ENCODE measurements around the gene NR2F2. TPM values are rescaled to one million over a fixed set of nuclear protein-coding genes. Genes with fewer than 3 reads are reported as not detected.
"Not testable (repeated sequence)": the region's sequence is repeated elsewhere in the genome, so short reads cannot be mapped to it uniquely, and the experiment has no call there.

The NR2F2 gene
- total RNA-seq, 5 donors from 2014 or later (not counting 1 experiment from before 2014, with no cell fraction given), result 0.32 to 0.53 (median 0.38) TPM; not detected in 2

DNA sequence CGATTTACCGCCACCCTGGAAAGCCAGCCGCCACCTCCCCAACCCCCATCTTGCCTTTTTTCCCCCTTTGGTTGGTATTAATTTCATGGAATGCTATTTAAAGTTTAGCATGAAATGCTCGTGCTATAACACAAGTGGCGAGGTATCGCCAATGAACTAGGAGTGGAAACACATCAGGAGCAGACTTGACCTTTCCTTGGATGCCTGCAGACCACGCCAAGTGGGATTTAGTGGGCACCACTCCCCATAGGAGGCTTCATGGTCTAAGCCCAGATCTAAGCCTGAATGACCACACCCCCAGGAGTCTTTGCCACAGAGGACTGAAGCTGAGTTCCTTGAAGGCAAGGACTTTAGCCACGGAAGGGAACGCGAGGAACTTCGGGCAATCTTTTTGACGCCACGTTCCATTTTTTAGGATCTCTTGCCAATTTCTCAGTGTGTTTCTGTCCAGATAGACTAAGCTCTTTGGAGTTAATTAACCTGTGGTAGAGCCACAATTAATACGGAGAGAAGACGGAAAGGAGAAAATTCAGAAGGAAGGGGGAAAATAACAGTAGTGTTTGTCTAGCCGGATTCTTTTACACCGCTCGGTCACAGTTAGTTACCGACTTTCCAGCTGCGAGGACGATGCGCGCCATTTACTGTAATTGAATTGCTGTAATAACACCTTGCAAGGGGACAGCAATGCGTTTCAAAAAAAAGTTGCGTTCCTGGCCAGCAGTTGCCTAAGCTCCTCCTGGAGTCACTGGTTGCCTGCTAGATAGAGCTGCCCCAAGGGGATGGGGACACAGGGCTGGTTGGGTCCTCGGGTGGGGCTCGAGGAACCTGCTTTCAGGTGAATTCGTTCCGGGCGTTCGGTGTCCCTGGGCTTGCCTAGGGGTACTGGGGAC lies 37.1 kb downstream of the NR2F2 start:
- DNase-seq (no peak), ATAC-seq (replicated peaks in 1 of 4) (no peak)
- Mint-ChIP-seq H3K4me1 (peaks cover 0 to under 1% (median 0%) of the 10 kb centered on the region in 3 donors), H3K27ac (no peak overlapping the region), H3K4me3 (no peak overlapping the region), H3K27me3 (peaks cover 67 to 85% of the 10 kb centered on the region in 2 donors), H3K36me3 (peaks cover 3% of the 10 kb centered on the region), H3K9me3 (peaks cover 0 to 4% (median 3%) of the 10 kb centered on the region in 3 donors)
- no peaks in the 10 kb centered on the region for H3K4me1 ChIP-seq (ENCODE audit: control insufficient read depth in 1 of 2, extremely low read depth in 1 of 2, insufficient read depth in 2 of 2, low read length in 2 of 2)
- no peak overlapping the region for H3K4me3 ChIP-seq (ENCODE audit: control insufficient read depth in 1 of 2, extremely low read depth in 1 of 2, low read length in 1 of 2)
- H3K27me3 ChIP-seq (replicated peaks in 1 of 2; ENCODE audit: control insufficient read depth in 2 of 2, extremely low read depth in 1 of 2, insufficient read depth in 2 of 2, low read length in 1 of 2), result peaks cover 27 to 78% of the 10 kb centered on the region in 2 experiments
- H3K9me3 ChIP-seq, result no peaks in the 10 kb centered on the region
- ChIA-PET POLR2A (no interaction called here), CTCF (no interaction called here)
- H3K27ac ChIP-seq (ENCODE audit: low read length), result no peak overlapping the region
- no peaks in the 10 kb centered on the region for H3K36me3 ChIP-seq (ENCODE audit: control insufficient read depth in 2 of 2, extremely low read depth in 1 of 2, insufficient read depth in 1 of 2, low read length in 1 of 2)
- WGBS (ENCODE audit: insufficient coverage), result 11% methylated on average over 28 of the region's 31 CpGs

DNA sequence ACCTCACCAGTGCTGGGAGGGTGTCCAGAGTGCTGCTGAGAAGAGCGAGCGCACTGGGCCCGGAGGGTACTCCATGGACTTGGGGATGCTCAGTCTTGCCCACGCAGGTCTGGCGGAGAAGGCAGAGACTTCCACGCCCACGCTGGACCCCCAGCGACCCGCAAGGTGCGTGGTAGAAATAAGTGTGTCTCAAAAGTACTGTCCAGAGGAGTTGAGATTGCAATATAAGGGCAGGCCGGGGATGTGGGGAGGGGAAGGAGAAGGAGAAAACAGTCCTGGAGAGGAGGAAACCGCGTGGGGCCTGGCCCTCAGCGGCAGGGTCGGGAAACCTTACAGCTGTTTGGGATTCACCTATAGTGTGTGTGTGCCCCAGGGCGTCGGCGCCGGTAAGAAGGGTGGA lies 38.9 kb downstream of the NR2F2 start:
- CTCF ChIA-PET, result interaction anchor here in 1 of 2 donors (0.6 kb wide), 1 partner anchor 1914 kb away, joined by 3 read pairs; no protein-coding TSS in a partner anchor
- Histone ChIP-seq H3K27me3 (replicated peaks in 1 of 2; ENCODE audit: control insufficient read depth in 2 of 2, extremely low read depth in 1 of 2, insufficient read depth in 2 of 2, low read length in 1 of 2) (peaks cover 20 to 69% of the 10 kb centered on the region in 2 experiments), H3K9me3 (no peaks in the 10 kb centered on the region)

DNA sequence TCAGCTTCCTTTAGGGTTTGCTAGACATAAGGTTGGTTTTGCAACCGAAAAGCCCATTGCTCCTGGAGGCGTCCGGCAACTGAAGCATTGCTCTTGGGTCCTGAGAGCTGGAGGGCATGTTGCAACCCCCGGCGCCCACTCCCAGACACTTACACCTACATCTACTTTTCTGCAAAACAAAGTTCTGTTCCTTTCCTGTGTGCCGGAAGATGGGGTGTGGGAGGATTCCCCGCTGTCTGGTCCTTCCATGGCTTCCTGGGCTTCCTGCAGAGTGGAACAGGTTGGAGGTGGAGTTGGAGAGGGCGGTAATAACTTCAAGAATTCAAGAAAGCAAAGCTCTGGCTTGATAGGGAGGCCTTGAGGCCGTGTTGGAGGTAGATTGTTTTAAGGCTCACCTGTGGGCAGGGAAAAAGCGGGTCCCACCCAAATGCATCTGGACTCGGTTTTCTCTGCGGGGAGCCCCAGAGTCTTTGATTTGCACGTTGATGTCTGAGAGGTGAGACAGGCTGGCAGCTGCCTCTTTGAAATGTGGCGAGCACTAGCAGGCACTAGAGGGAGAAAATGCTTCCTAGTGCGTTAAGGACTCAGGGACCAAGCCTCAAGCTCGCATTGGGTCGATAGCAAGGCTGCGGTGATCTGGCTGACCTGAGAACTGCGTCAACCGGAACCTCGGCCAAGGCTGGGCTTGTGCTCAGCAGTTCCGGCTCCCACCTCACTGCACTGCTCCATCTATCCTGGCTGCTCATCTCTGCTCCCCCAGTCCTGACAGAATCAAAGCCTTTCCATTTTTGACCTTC lies 39.5 kb downstream of the NR2F2 start:
- Histone ChIP-seq H3K4me3 (ENCODE audit: control insufficient read depth in 1 of 2, extremely low read depth in 1 of 2, low read length in 1 of 2) (no peak overlapping the region), H3K9me3 (no peaks in the 10 kb centered on the region), H3K27ac (ENCODE audit: low read length) (no peak overlapping the region), H3K27me3 (replicated peaks in 1 of 2; ENCODE audit: control insufficient read depth in 2 of 2, extremely low read depth in 1 of 2, insufficient read depth in 2 of 2, low read length in 1 of 2) (peaks cover 19 to 69% of the 10 kb centered on the region in 2 experiments), H3K36me3 (ENCODE audit: control insufficient read depth in 2 of 2, extremely low read depth in 1 of 2, insufficient read depth in 1 of 2, low read length in 1 of 2) (no peaks in the 10 kb centered on the region), H3K4me1 (ENCODE audit: control insufficient read depth in 1 of 2, extremely low read depth in 1 of 2, insufficient read depth in 2 of 2, low read length in 2 of 2) (no peaks in the 10 kb centered on the region)
- POLR2A ChIA-PET, result no interaction called here
- H3K27me3 Mint-ChIP-seq, result peaks cover 63 to 70% of the 10 kb centered on the region in 2 donors
- WGBS (ENCODE audit: insufficient coverage), result 20% methylated on average over 16 of the region's 22 CpGs
- no peak overlapping the region for H3K4me3 Mint-ChIP-seq
- peaks cover under 1 to 5% (median 3%) of the 10 kb centered on the region in 3 donors for H3K9me3 Mint-ChIP-seq
- no peaks in the 10 kb centered on the region for H3K4me1 Mint-ChIP-seq
- ATAC-seq (replicated peaks in 1 of 4) (no peak), DNase-seq (no peak)
- no peaks in the 10 kb centered on the region for H3K36me3 Mint-ChIP-seq
- H3K27ac Mint-ChIP-seq, result no peak overlapping the region
- CTCF ChIA-PET, result no interaction called here

More for the DNA sequence above, 38.9 kb downstream of the NR2F2 start:
- peaks cover 64 to 75% of the 10 kb centered on the region in 2 donors for H3K27me3 Mint-ChIP-seq
- no peaks in the 10 kb centered on the region for H3K36me3 Mint-ChIP-seq
- WGBS (ENCODE audit: insufficient coverage), result 33% methylated on average over 13 of the region's 19 CpGs
- POLR2A ChIA-PET, result no interaction called here
- DNase-seq (no peak), ATAC-seq (replicated peaks in 1 of 4) (no peak)
- no peaks in the 10 kb centered on the region for H3K4me1 Mint-ChIP-seq
- H3K27ac Mint-ChIP-seq, result no peak overlapping the region
- H3K4me1 ChIP-seq (ENCODE audit: control insufficient read depth in 1 of 2, extremely low read depth in 1 of 2, insufficient read depth in 2 of 2, low read length in 2 of 2), result no peaks in the 10 kb centered on the region
- no peak overlapping the region for H3K4me3 ChIP-seq (ENCODE audit: control insufficient read depth in 1 of 2, extremely low read depth in 1 of 2, low read length in 1 of 2)
- H3K9me3 Mint-ChIP-seq, result peaks cover under 1 to 5% (median 3%) of the 10 kb centered on the region in 3 donors
- H3K36me3 ChIP-seq (ENCODE audit: control insufficient read depth in 2 of 2, extremely low read depth in 1 of 2, insufficient read depth in 1 of 2, low read length in 1 of 2), result no peaks in the 10 kb centered on the region
- no peak overlapping the region for H3K4me3 Mint-ChIP-seq
- H3K27ac ChIP-seq (ENCODE audit: low read length), result no peak overlapping the region

DNA sequence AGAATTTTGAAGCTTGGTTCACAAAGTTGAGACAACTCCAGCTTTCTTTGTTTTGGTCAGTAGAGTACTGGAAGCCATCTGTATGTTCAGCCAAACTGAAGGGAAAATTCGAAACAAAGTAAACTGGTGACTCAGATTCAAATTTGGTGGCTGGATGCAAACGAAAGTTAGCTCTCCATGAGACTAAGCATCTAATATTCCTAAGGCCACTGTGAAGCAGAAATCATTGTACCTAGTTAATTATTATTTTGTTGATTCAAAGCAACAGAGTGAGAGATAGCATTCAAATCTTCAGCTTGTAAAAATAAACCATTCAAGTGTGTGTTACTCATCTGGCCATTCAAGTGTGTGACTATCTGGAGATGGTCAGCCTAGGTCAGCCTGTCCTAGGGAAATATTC lies 42.1 kb downstream of the NR2F2 start:
- peaks cover 2 to 5% (median 3%) of the 10 kb centered on the region in 3 donors for H3K9me3 Mint-ChIP-seq
- H3K36me3 Mint-ChIP-seq, result no peaks in the 10 kb centered on the region
- Histone ChIP-seq H3K27ac (ENCODE audit: low read length) (no peak overlapping the region), H3K9me3 (no peaks in the 10 kb centered on the region), H3K27me3 (replicated peaks in 1 of 2; ENCODE audit: control insufficient read depth in 2 of 2, extremely low read depth in 1 of 2, insufficient read depth in 2 of 2, low read length in 1 of 2) (peaks cover 12 to 44% of the 10 kb centered on the region in 2 experiments), H3K4me3 (ENCODE audit: control insufficient read depth in 1 of 2, extremely low read depth in 1 of 2, low read length in 1 of 2) (no peak overlapping the region), H3K4me1 (ENCODE audit: control insufficient read depth in 1 of 2, extremely low read depth in 1 of 2, insufficient read depth in 2 of 2, low read length in 2 of 2) (no peaks in the 10 kb centered on the region), H3K36me3 (ENCODE audit: control insufficient read depth in 2 of 2, extremely low read depth in 1 of 2, insufficient read depth in 1 of 2, low read length in 1 of 2) (no peaks in the 10 kb centered on the region)
- ChIA-PET CTCF (no interaction called here), POLR2A (no interaction called here)
- 80% methylated on average over 1 of the region's 2 CpGs for WGBS (ENCODE audit: insufficient coverage)
- H3K27ac Mint-ChIP-seq, result no peak overlapping the region
- H3K27me3 Mint-ChIP-seq, result peaks cover 52 to 55% of the 10 kb centered on the region in 2 donors
- no peaks in the 10 kb centered on the region for H3K4me1 Mint-ChIP-seq
- no peak for DNase-seq
- no peak overlapping the region for H3K4me3 Mint-ChIP-seq
- no peak for ATAC-seq (replicated peaks in 1 of 4)

DNA sequence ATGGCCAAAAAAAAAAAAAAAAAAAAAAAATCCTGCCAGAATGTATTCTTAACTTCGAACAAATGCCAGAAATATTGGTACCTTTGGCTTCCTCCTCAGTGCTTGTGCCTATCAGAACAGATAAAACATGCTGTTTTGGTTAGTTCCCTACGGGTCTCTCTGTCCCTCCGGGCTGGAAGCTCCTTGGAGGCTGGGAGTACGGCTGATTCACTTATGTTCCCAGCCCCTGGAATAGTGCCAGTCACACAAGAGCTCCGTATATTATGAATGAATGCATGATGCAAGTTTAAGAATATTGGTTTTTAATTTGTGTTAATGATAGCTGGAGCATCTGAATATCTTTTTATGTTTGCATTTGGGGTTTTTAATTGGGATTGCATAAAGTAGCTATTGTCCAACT lies 44.0 kb downstream of the NR2F2 start:
- no peak overlapping the region for H3K4me3 ChIP-seq (ENCODE audit: control insufficient read depth in 1 of 2, extremely low read depth in 1 of 2, low read length in 1 of 2)
- ATAC-seq (replicated peaks in 1 of 4) (no peak), DNase-seq (no peak)
- 75% methylated on average over 3 of the region's 5 CpGs for WGBS (ENCODE audit: insufficient coverage)
- CTCF ChIA-PET, result no interaction called here
- H3K9me3 Mint-ChIP-seq, result peaks cover 2 to 5% (median 3%) of the 10 kb centered on the region in 3 donors
- no peak overlapping the region for H3K27ac Mint-ChIP-seq
- no peaks in the 10 kb centered on the region for H3K4me1 Mint-ChIP-seq
- no peaks in the 10 kb centered on the region for H3K9me3 ChIP-seq
- no peaks in the 10 kb centered on the region for H3K36me3 Mint-ChIP-seq
- no peaks in the 10 kb centered on the region for H3K4me1 ChIP-seq (ENCODE audit: control insufficient read depth in 1 of 2, extremely low read depth in 1 of 2, insufficient read depth in 2 of 2, low read length in 2 of 2)
- peaks cover 7 to 27% of the 10 kb centered on the region in 2 experiments for H3K27me3 ChIP-seq (replicated peaks in 1 of 2; ENCODE audit: control insufficient read depth in 2 of 2, extremely low read depth in 1 of 2, insufficient read depth in 2 of 2, low read length in 1 of 2)
- H3K36me3 ChIP-seq (ENCODE audit: control insufficient read depth in 2 of 2, extremely low read depth in 1 of 2, insufficient read depth in 1 of 2, low read length in 1 of 2), result no peaks in the 10 kb centered on the region
- no peak overlapping the region for H3K4me3 Mint-ChIP-seq
- no peak overlapping the region for H3K27ac ChIP-seq (ENCODE audit: low read length)
- peaks cover 32 to 45% of the 10 kb centered on the region in 2 donors for H3K27me3 Mint-ChIP-seq
- POLR2A ChIA-PET, result no interaction called here

DNA sequence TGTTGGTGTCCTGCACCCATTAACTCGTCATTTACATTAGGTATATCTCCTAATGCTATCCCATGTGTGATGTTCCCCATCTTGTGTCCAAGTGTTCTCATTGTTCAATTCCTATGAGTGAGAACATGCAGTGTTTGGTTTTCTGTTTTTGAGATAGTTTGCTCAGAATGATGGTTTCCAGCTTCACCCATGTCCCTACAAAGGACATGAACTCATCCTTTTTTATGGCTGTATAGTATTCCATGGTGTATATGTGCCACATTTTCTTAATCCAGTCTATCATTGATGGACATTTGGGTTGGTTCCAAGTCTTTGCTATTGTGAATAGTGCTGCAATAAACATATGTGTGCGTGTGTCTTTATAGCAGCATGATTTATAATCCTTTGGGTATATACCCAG lies 49.1 kb downstream of the NR2F2 start:
- H3K4me1 Mint-ChIP-seq; H3K4me3 Mint-ChIP-seq; H3K27me3 ChIP-seq (replicated peaks in 1 of 2; ENCODE audit: control insufficient read depth in 2 of 2, extremely low read depth in 1 of 2, insufficient read depth in 2 of 2, low read length in 1 of 2); DNase-seq; ATAC-seq (replicated peaks in 1 of 4); H3K4me1 ChIP-seq (ENCODE audit: control insufficient read depth in 1 of 2, extremely low read depth in 1 of 2, insufficient read depth in 2 of 2, low read length in 2 of 2); H3K27ac Mint-ChIP-seq; H3K36me3 ChIP-seq (ENCODE audit: control insufficient read depth in 2 of 2, extremely low read depth in 1 of 2, insufficient read depth in 1 of 2, low read length in 1 of 2); H3K36me3 Mint-ChIP-seq; H3K27ac ChIP-seq (ENCODE audit: low read length); H3K9me3 Mint-ChIP-seq; POLR2A ChIA-PET; CTCF ChIA-PET; H3K4me3 ChIP-seq (ENCODE audit: control insufficient read depth in 1 of 2, extremely low read depth in 1 of 2, low read length in 1 of 2); H3K9me3 ChIP-seq: not testable (repeated sequence)
- no CpG with 5 or more reads among the region's 2 CpGs for WGBS (ENCODE audit: insufficient coverage)
- peaks cover 7 to 16% of the 10 kb centered on the region in 2 donors for H3K27me3 Mint-ChIP-seq

Measured in T-cell (primary cell).